ENCODE data around the gene REEP2. TPM values are rescaled to one million over a fixed set of nuclear protein-coding genes. Genes with fewer than 3 reads are reported as not detected.

Gene REEP2
- total RNA-seq, 2 donors from 2014 or later = 27.5 to 28.4 TPM

DNA sequence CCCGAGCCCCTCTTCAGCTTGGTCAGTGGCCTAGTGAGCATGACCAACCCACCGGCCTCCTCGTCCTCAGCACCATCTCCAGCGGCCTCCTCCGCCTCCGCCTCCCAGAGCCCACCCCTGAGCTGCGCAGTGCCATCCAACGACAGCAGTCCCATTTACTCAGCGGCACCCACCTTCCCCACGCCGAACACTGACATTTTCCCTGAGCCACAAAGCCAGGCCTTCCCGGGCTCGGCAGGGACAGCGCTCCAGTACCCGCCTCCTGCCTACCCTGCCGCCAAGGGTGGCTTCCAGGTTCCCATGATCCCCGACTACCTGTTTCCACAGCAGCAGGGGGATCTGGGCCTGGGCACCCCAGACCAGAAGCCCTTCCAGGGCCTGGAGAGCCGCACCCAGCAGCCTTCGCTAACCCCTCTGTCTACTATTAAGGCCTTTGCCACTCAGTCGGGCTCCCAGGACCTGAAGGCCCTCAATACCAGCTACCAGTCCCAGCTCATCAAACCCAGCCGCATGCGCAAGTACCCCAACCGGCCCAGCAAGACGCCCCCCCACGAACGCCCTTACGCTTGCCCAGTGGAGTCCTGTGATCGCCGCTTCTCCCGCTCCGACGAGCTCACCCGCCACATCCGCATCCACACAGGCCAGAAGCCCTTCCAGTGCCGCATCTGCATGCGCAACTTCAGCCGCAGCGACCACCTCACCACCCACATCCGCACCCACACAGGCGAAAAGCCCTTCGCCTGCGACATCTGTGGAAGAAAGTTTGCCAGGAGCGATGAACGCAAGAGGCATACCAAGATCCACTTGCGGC lies 28.2 kb downstream of the REEP2 start:
- DNase-seq (ENCODE audit: low spot score) = peak; percentile 63

GRCh38 chr5:138467711-138468132 lies 28.9 kb downstream of the REEP2 start:
- TF ChIP-seq CTCF (IDR thresholded peaks at IDR 0.05) = no peak
- Histone ChIP-seq H3K27ac (peak overlapping the region in 1 of 2 donors; percentile 13), H3K4me1 (peaks cover 0 to 32% of the 10 kb centered on the region in 2 donors), H3K9me3 (no peaks in the 10 kb centered on the region), H3K36me3 (peaks cover 18% of the 10 kb centered on the region), H3K27me3 (no peaks in the 10 kb centered on the region), H3K4me3 (peak overlapping the region; percentile 73 to 83)
- DNase-seq (ENCODE audit: low spot score) = peak; percentile 63

More for the DNA sequence above, 28.2 kb downstream of the REEP2 start:
- Histone ChIP-seq H3K36me3 (peaks cover 18% of the 10 kb centered on the region), H3K4me3 (peak overlapping the region; percentile 73 to 83), H3K27ac (peak overlapping the region in 1 of 2 donors; percentile 13), H3K9me3 (no peaks in the 10 kb centered on the region), H3K27me3 (no peaks in the 10 kb centered on the region), H3K4me1 (peaks cover 0 to 32% of the 10 kb centered on the region in 2 donors)
- TF ChIP-seq CTCF (IDR thresholded peaks at IDR 0.05) = no peak

DNA sequence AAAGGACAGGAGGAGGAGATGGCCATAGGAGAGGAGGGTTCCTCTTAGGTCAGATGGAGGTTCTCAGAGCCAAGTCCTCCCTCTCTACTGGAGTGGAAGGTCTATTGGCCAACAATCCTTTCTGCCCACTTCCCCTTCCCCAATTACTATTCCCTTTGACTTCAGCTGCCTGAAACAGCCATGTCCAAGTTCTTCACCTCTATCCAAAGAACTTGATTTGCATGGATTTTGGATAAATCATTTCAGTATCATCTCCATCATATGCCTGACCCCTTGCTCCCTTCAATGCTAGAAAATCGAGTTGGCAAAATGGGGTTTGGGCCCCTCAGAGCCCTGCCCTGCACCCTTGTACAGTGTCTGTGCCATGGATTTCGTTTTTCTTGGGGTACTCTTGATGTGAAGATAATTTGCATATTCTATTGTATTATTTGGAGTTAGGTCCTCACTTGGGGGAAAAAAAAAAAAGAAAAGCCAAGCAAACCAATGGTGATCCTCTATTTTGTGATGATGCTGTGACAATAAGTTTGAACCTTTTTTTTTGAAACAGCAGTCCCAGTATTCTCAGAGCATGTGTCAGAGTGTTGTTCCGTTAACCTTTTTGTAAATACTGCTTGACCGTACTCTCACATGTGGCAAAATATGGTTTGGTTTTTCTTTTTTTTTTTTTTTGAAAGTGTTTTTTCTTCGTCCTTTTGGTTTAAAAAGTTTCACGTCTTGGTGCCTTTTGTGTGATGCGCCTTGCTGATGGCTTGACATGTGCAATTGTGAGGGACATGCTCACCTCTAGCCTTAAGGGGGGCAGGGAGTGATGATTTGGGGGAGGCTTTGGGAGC lies 29.5 kb downstream of the REEP2 start:
- no peaks in the 10 kb centered on the region for H3K9me3 ChIP-seq
- H3K4me3 ChIP-seq = peak overlapping the region in 1 of 2 donors; percentile 73
- TF ChIP-seq CTCF (IDR thresholded peaks at IDR 0.05) = no peak
- peaks cover 0 to 30% of the 10 kb centered on the region in 2 donors for H3K4me1 ChIP-seq
- no peaks in the 10 kb centered on the region for H3K27me3 ChIP-seq
- peaks cover 18% of the 10 kb centered on the region for H3K36me3 ChIP-seq
- DNase-seq (ENCODE audit: low spot score) = peak; percentile 68
- H3K27ac ChIP-seq = no peak overlapping the region

DNA sequence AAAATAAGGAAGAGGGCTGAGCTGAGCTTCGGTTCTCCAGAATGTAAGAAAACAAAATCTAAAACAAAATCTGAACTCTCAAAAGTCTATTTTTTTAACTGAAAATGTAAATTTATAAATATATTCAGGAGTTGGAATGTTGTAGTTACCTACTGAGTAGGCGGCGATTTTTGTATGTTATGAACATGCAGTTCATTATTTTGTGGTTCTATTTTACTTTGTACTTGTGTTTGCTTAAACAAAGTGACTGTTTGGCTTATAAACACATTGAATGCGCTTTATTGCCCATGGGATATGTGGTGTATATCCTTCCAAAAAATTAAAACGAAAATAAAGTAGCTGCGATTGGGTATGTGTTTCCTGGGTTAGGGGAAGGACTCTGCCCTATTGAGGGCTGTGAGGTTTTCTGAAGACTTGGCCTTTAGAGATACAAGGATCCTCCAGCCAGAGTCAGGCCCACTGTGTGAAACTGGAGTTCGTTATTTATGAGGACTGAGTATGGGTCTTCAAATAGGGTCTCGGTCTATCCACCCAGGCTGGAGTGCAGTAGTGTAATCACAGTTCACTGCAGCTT lies 30.2 kb downstream of the REEP2 start:
- no peak for DNase-seq (ENCODE audit: low spot score)
- H3K4me3 ChIP-seq = no peak overlapping the region
- no peaks in the 10 kb centered on the region for H3K27me3 ChIP-seq
- peaks cover 0 to 26% of the 10 kb centered on the region in 2 donors for H3K4me1 ChIP-seq
- H3K27ac ChIP-seq = no peak overlapping the region
- no peaks in the 10 kb centered on the region for H3K9me3 ChIP-seq
- peaks cover 18% of the 10 kb centered on the region for H3K36me3 ChIP-seq
- TF ChIP-seq CTCF (IDR thresholded peaks at IDR 0.05) = no peak

GRCh38 chr5:138469540-138470321 lies 30.9 kb downstream of the REEP2 start:
- peak; percentile 83 for DNase-seq (ENCODE audit: low spot score)
- Histone ChIP-seq H3K4me3 (no peak overlapping the region), H3K27ac (no peak overlapping the region), H3K36me3 (peaks cover 18% of the 10 kb centered on the region), H3K9me3 (no peaks in the 10 kb centered on the region), H3K4me1 (peaks cover 0 to 26% of the 10 kb centered on the region in 2 donors), H3K27me3 (no peaks in the 10 kb centered on the region)
- no peak for TF ChIP-seq CTCF (IDR thresholded peaks at IDR 0.05)
